Mucosa of gallbladder (tissue), 1 donor: ENCODE data around the gene CELA1. TPM values are rescaled to one million over a fixed set of nuclear protein-coding genes. Genes with fewer than 3 reads are reported as not detected.
"Not testable (repeated sequence)": the region's sequence is repeated elsewhere in the genome, so short reads cannot be mapped to it uniquely, and the experiment has no call there.

Source experiments
- DNase-seq: peaks from one replicate; pipeline ENCODE4 v3.0.0-alpha.2; 2020; ENCODE audit warnings: low spot score
- total RNA-seq: library from RNA; stranded (reverse); gene quantifications from one replicate; pipeline ENCODE4 v1.2.1, GENCODE V29; 2021
- donor health status: DM: no; HTN: no; CAD: no.

CELA1 gene
- total RNA-seq, 1 donor from 2014 or later, result not detected

DNA sequence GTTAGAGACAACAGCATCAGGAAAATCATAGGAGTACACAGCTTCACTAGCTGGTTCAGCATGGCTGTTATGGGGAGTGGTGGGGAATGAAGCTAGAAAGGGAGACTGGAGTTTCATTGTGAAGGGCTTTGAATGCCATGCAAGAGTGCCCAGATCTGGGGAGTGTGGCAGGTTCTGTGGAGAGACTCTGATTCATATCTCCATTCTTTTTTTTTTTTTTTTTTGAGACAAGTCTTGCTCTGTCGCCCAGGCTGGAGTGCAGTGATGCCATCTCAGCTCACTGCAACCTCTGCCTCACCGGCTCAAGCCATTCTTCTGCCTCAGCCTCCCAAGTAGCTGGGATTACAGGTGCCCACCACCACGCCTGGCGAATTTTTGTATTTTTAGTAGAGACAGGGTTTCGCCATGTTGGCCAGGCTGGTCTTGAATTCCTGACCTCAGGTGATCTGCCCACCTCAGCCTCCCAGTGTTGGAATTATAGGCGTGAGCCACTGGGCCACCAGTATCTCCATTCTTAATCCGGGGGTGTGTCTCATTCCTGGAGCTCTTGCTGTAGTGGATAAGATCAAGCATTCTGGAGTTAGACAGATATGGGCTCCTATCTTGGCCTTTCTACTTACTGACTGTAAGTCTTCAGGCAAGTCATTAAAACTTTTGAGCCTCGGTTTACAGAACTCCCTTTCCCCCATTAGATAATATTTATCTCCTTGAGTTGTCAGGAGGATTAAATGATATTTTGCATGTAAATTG lies 28.2 kb downstream of the CELA1 start:
- DNase-seq, result not testable (repeated sequence)

DNA sequence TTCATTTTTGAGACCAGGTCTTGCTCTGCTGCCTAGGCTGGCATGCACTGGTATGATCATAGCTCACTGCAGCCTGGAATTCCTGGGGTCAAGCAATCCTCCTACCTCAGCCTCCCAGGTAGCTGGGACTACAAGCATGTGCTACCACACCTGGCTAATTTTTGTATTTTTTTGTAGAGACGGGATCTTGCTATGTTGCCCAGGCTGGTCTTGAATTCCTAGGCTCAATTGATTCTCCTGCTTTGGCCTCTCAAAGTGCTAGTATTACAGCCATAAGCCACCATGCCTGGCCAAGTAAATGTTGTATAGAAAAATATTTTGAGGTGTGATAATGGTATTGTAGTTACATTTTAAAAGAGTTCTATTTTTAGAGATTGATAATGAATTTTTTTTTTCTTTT lies 35.1 kb downstream of the CELA1 start:
- DNase-seq, result no peak

DNA sequence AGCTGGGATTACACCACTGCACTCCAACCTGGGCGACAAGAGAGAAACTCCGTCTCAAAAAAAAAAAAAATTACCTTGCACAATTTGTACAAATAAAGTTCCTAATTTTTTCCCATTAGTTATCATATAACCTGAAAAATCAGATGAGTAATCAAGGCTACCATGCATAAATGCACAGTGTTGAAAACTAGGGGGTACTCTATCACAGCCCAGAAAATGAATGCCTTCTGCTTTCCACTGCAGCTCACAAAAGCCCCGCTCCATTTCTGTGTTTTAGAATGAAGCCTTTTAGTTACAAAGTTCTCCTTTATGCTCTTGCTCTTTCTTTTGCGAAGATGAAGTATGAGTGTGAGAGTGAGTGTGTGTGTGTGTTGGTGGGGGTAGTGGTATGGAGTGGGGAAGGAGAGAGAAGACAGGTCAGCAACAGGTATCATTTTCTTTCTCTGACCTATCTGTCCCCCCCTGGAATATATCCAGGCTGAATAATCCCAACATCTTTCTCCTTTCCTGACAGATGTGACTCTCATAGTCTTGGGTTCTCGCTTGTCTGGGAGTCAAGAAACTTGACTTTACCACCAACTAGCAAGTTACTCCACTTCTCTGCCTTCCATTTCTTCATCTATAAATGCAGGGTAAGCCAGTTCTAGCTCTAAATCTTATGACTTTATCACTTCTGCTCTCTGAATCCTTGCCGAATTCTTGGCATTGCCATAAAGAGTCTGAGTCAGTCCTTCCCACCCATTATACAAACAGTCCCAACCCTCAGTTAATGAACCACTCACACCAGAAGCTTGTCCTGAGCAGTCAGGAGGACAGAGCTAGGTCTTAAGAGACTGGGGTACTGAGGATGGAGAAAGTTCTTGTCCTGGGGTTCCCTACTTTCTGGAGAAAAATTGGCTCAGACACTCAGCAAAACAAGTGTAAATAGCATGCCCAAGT lies 38.6 kb downstream of the CELA1 start:
- peak; percentile 43 for DNase-seq

DNA sequence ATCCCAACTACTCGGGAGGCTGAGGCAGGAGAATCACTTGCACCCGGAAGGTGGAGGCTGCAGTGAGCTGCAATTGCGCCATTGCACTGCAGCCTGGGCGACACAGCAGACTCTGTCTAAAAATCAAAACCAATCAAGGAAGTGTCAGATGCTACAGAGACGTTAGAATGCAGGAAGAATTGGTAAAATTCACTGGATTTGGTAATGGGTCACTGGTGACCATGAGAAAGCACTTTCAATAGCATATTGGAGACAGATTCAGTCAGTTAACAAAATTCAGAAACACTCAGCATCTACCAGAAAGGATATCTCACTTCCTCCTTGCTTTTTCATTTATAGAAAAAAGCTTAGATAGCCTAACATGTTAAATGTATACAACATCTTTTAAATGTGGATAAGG lies 40.0 kb downstream of the CELA1 start:
- DNase-seq, result no peak

DNA sequence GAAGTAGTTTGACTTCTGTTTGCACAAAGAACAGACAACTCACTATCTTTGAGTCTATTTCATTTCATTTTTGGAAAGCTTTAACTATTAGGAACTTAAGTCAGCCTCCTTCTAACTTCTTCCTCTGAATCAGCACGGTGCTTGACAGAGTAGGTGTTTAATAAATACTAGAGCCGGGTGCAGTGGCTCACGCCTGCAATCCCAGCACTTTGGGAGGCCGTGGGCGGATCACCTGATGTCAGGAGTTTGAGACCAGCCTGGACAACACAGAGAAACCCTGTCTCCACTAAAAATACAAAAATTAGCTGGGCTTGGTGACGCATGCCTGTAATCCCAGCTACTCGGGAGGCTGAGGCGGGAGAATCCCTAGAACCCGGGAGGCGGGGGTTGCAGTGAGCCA lies 45.7 kb downstream of the CELA1 start:
- not testable (repeated sequence) for DNase-seq

DNA sequence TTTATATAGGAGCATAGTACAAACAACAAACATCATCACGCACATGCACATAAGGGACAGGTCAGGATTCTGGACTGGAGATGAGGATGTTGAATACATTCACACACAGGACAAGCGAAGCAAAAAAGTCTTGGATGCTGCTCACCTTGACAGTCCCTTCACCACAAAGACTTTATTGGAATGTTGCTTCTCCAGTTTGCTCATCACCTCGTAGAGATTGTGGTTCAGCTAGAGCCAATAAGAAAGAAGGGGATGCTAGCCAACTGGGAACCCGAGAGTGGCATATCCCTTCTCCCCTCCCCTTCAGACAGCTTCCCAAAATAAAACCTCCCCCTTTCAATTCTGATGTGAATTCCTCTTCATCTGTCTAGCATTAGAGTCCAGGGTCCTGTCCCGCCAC lies 50.8 kb downstream of the CELA1 start:
- no peak for DNase-seq

DNA sequence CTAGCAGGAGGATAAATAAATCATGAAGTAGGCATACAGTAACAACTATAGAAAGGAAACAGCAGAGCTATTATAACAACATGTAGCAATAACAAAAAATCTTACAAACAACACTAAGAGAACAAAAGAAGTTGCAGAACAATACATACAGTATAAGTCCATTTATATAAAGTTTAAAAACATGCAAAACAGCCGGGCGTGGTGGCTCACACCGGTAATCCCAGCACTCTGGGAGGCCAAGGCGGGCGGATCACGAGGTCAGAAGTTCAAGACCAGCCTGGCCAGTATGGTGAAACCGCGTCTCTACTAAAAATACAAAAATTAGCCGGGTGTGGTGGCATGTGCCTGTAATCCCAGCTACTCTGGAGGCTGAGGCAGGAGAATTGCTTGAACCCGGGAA lies 52.4 kb downstream of the CELA1 start:
- not testable (repeated sequence) for DNase-seq

DNA sequence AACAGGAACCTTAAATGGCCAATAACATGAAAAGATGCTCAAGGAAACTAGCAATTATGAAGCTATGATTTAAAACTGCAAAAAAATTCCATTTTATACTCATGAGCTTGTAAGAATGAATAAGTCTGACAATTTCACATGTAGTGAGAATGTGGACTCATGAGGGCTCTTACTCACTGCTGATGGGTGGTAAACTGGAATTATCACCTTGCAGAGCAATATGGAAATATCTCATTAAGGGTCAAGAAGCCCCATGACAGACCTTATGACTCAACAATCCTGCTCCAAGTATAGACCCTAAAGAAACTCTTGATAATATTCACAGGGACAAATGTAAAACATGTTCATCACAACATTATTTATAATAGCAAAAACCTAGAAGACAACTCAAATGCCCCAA lies 52.8 kb downstream of the CELA1 start:
- no peak for DNase-seq

DNA sequence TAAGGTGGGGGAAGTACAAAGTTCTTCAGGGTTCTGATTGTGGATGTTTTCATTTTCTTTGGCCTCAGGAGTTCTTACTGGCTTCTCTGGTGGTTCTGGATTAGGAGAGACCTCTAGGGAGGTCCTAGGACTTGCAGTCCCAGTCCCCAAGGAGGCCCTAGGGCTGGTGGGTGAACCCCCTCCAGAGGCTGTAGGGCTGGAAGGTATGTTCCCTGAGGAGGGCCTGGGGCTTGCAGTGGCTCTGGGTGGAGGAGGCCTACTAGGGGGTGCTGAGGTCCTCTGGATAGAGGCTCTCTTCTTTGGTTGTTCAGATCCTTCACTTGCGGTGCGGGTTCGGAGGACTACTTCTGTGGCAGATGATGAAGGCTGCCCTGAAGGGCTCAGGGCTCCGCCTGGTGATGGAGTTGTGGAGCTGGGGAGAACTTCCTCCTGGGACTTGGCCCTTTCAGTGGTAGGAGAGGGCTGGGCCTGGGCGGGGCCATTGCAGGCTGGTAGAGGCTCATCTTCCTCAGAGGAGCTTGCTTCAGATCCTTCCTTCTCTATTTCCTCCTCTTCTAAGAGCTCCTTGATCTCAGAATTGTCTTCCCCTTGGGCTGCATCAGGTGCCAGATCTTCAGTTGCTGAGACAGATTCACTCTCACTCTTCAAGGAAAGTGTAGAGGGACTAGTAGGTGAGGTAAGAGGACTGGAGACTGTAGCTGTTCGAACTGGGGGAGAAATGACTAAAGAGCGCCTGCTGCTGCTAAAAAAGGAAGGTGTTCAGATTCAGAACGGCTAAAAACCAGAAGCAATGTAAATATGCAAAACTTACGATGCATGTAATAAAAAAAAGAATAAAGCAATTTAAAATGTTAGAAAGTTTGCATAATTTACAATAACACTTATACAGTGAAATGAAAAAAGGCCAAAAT lies 54.6 kb downstream of the CELA1 start:
- peak; percentile 26 for DNase-seq

DNA sequence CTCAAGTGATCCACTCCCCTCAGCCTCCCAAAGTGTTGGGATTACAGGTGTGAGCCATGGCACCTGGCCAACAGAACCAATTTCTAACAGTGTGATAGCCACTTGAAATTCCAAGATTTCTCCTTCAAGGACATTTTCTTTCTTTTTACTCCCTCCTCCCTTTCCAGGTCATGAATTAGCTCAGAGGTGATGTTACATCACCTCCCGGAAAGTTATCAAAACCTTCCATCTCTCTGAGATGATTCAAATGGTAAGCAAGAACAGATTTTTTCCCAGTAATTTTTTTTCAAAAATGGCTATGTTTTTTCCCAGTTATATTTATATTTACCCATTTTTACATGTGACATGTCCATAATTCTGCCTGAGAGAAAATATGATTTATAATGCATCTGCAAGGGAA lies 60.6 kb downstream of the CELA1 start:
- no peak for DNase-seq

DNA sequence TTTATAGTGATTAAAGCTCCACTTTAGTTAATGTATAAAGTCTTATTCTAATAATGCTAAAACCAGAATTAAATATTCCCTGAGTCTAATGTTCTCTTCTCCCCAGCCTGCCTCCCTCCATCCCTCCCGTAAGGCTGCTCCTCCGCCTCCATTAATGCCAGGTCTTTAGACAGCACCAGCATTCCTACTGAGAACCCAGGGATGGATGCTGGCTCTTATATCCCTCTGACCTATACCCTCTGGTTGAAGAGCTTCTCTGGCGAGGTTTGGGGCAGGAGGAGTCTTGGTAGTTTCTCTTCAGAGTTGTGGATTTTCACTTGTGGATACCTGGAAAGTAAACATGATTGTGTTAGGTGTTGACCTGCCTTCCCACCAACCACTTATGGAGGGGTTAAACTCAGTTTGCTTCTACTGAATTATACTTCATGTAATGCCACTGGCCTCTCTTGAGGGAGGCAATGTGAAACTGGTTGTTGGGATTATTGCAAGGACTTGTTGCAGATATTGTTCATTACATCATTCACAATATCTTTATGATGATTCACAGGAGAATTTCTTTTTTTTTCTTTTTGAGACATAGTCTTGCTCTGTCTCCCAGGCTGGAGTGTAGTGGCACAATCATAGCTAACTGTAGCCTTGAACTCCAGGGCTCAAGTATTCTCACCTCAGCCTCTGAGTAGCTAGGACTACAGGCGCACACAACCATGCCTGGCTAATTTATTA lies 65.1 kb downstream of the CELA1 start:
- no peak for DNase-seq

Other genes with a start within 250 kb of the CELA1 start
- gene TFCP2, start 173.5 kb downstream of the CELA1 start, total RNA-seq, result 31.8 TPM
- 12.4 TPM for gene POU6F1, start 128.6 kb downstream of the CELA1 start, total RNA-seq
- gene DAZAP2, start 107.9 kb downstream of the CELA1 start, total RNA-seq, result 263 TPM
- 40.4 TPM for gene SMAGP, start 76.3 kb downstream of the CELA1 start, total RNA-seq
- gene BIN2, start 22.5 kb downstream of the CELA1 start, total RNA-seq, result 9.8 TPM
- gene GALNT6, start 44.7 kb upstream of the CELA1 start, total RNA-seq, result 6.2 TPM
- gene SLC4A8, start 78.2 kb upstream of the CELA1 start, total RNA-seq, result 2.6 TPM
- gene SCN8A, start 244.6 kb upstream of the CELA1 start, total RNA-seq, result 15.2 TPM